DOHH2 (cell line): Measurements from ENCODE around the gene DOCK9.

Experiments used
- H3F3A ChIP-seq: fragments of 200-600 bp; sonication (generic), shearing (Covaris generic); 2 replicates; pipeline ENCODE4 v1.6.0; 2016; ENCODE audit warnings: antibody characterized with exemption, mild to moderate bottlenecking; ENCODE audit not compliant: control insufficient read depth, insufficient read depth
- H3K27ac ChIP-seq: fragments of 200-600 bp; sonication (generic); 2 replicates; pipeline ENCODE4 v1.5.1; 2014; ENCODE audit warnings: low read depth, mild to moderate bottlenecking, low read length, moderate library complexity
- H3K27me3 ChIP-seq: fragments of 200-600 bp; sonication (generic); 2 replicates; pipeline ENCODE4 v1.6.1; 2014; ENCODE audit warnings: mild to moderate bottlenecking, low read length, mixed read lengths; ENCODE audit not compliant: control insufficient read depth
- H3K36me3 ChIP-seq: fragments of 200-600 bp; sonication (generic); 2 replicates; pipeline ENCODE4 v1.6.1; 2014; ENCODE audit warnings: mild to moderate bottlenecking, low read length, moderate library complexity, mixed read lengths; ENCODE audit not compliant: control insufficient read depth
- H3K4me1 ChIP-seq: fragments of 200-600 bp; sonication (generic); 2 replicates; pipeline ENCODE4 v1.6.1; 2014; ENCODE audit warnings: mild to moderate bottlenecking, low read length, mixed read lengths; ENCODE audit not compliant: control insufficient read depth
- H3K4me2 ChIP-seq: fragments of 200-600 bp; sonication (generic); 2 replicates; pipeline ENCODE4 v1.6.0; 2014; ENCODE audit warnings: mild to moderate bottlenecking, low read length, moderate library complexity
- H3K4me3 ChIP-seq: fragments of 200-600 bp; sonication (generic); 2 replicates; pipeline ENCODE4 v1.5.1; 2014; ENCODE audit warnings: mild to moderate bottlenecking, low read length, mixed read lengths
- H3K79me2 ChIP-seq: fragments of 200-600 bp; sonication (generic); 2 replicates; pipeline ENCODE4 v1.6.1; 2014; ENCODE audit warnings: mild to moderate bottlenecking, low read length, mixed read lengths; ENCODE audit not compliant: control insufficient read depth
- H3K9me2 ChIP-seq: fragments of 200-600 bp; sonication (generic); replicated peaks from 2 replicates; pipeline ENCODE4 v1.6.1; 2014; ENCODE audit warnings: mild to moderate bottlenecking, low read length, mixed read lengths; ENCODE audit not compliant: control insufficient read depth
- H3K9me3 ChIP-seq: fragments of 200-600 bp; sonication (generic); 2 replicates; pipeline ENCODE4 v1.6.1; 2014; ENCODE audit warnings: antibody characterized with exemption, low read length, mixed read lengths; ENCODE audit not compliant: control insufficient read depth, insufficient read depth
- H4K20me1 ChIP-seq: fragments of 200-600 bp; sonication (generic); 2 replicates; pipeline ENCODE4 v1.6.0; 2014; ENCODE audit warnings: low read depth, mild to moderate bottlenecking, antibody characterized with exemption, low read length, moderate library complexity; ENCODE audit not compliant: control insufficient read depth, insufficient read depth
- EZH2phosphoT487 ChIP-seq: fragments of 200-600 bp; sonication (generic); IDR thresholded peaks from 2 replicates; pipeline ENCODE4 v1.6.1; 2017; ENCODE audit warnings: borderline replicate concordance, mild to moderate bottlenecking, antibody characterized with exemption, low read length, moderate library complexity, mixed read lengths
- TF ChIP-seq, protein P1 (sequence below): fragments of 200-600 bp; sonication (generic); IDR thresholded peaks from one replicate; pipeline ENCODE4 v1.5.1; 2014; ENCODE audit warnings: antibody characterized with exemption, mild to moderate bottlenecking, low read depth, low read length; ENCODE audit not compliant: poor library complexity, severe bottlenecking

The DOCK9 gene

DNA sequence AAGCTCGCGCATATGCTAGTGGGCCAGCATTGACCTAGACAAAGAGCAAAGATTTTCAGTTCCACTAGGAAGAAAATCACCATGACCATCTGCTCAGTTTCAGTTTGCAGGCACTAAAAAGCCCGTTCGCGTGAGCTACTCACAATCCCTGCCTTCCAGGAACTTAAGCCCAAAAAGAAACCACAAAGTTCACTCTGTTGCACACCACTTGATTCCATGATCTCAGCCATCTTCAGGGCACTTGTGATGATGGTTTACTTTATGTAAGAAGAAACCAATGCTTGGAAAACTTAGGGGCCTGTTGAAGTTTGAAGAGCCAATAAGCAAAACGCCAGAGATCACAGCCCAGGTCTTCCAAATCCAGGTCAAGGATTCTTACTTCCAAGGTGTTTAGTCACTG is 180.4 kb downstream of the DOCK9 start:
- no peaks in the 10 kb centered on the region for H3K79me2 ChIP-seq
- no peaks in the 10 kb centered on the region for H3F3A ChIP-seq

DNA sequence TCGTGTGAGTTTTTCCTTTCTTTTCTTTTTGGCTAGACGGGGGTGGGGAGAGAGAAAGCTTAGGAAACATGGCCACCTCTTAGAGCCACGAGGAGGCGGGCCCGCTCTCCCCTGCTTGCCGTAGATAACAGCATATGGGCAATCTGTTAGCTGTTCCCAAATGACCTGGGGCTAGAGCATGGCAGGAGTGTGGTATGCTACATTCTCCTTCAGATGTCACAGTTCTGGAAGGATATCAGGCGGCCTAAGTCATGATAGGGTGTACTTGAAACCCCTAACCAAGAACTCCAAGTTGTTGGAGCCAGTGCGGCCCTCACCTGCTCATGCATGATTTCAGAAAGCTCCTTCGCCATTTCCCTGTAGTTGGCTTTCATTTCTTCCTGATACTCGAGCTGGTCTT is 181.1 kb downstream of the DOCK9 start:
- Histone ChIP-seq H3K9me2 (no peaks in the 10 kb centered on the region), H3K36me3 (no peaks in the 10 kb centered on the region)

More for the DNA sequence above, 180.4 kb downstream of the DOCK9 start:
- H3K36me3 ChIP-seq = no peaks in the 10 kb centered on the region
- no peaks in the 10 kb centered on the region for H3K9me2 ChIP-seq
- H4K20me1 ChIP-seq = no peaks in the 10 kb centered on the region
- H3K4me2 ChIP-seq = no peak overlapping the region
- no peaks in the 10 kb centered on the region for H3K9me3 ChIP-seq
- H3K4me1 ChIP-seq = no peaks in the 10 kb centered on the region
- TF ChIP-seq EZH2phosphoT487 = no peak
- TF ChIP-seq, protein P1, sequence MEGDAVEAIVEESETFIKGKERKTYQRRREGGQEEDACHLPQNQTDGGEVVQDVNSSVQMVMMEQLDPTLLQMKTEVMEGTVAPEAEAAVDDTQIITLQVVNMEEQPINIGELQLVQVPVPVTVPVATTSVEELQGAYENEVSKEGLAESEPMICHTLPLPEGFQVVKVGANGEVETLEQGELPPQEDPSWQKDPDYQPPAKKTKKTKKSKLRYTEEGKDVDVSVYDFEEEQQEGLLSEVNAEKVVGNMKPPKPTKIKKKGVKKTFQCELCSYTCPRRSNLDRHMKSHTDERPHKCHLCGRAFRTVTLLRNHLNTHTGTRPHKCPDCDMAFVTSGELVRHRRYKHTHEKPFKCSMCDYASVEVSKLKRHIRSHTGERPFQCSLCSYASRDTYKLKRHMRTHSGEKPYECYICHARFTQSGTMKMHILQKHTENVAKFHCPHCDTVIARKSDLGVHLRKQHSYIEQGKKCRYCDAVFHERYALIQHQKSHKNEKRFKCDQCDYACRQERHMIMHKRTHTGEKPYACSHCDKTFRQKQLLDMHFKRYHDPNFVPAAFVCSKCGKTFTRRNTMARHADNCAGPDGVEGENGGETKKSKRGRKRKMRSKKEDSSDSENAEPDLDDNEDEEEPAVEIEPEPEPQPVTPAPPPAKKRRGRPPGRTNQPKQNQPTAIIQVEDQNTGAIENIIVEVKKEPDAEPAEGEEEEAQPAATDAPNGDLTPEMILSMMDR = no peak
- H3K27me3 ChIP-seq = no peaks in the 10 kb centered on the region
- no peak overlapping the region for H3K4me3 ChIP-seq
- no peak overlapping the region for H3K27ac ChIP-seq

DNA sequence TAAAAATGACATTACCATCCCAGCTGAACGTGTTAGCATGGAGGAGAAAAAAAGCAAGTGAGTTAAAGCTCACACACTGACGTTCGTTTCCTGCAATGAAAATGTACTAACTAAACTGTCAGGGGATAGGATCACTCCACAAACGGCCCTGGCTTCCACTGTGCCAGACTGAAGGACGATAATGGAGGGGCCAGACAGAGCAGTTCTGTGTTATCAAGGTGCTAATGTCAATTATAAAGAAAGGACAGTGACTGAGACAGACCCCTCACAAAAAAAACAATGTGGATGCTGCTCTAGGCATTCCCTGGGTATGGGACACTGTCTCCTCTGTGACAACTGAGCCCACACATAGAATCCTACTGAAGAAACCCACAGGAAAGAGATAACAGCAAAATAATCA is 181.7 kb downstream of the DOCK9 start:
- Histone ChIP-seq H3K27me3 (no peaks in the 10 kb centered on the region), H3K9me3 (no peaks in the 10 kb centered on the region), H3K27ac (no peak overlapping the region), H3K4me1 (no peaks in the 10 kb centered on the region), H3K79me2 (no peaks in the 10 kb centered on the region), H3K4me2 (no peak overlapping the region), H3K9me2 (no peaks in the 10 kb centered on the region), H3K4me3 (no peak overlapping the region), H4K20me1 (no peaks in the 10 kb centered on the region), H3K36me3 (no peaks in the 10 kb centered on the region), H3F3A (no peaks in the 10 kb centered on the region)
- TF ChIP-seq, protein P1 = no peak
- no peak for TF ChIP-seq EZH2phosphoT487

More for the DNA sequence above, 181.1 kb downstream of the DOCK9 start:
- no peaks in the 10 kb centered on the region for H3K27me3 ChIP-seq
- TF ChIP-seq EZH2phosphoT487 = no peak
- TF ChIP-seq, protein P1 = no peak
- no peak overlapping the region for H3K4me3 ChIP-seq
- no peaks in the 10 kb centered on the region for H4K20me1 ChIP-seq
- H3K4me1 ChIP-seq = no peaks in the 10 kb centered on the region
- H3F3A ChIP-seq = no peaks in the 10 kb centered on the region
- no peak overlapping the region for H3K4me2 ChIP-seq
- H3K9me3 ChIP-seq = no peaks in the 10 kb centered on the region
- no peaks in the 10 kb centered on the region for H3K79me2 ChIP-seq
- no peak overlapping the region for H3K27ac ChIP-seq
